ENCODE results near the gene CTDSP2.

Gene CTDSP2

GRCh38 chr12:57806677-57807076, 39.9 kb downstream of the CTDSP2 start:
- no peak for DNase-seq (ENCODE audit: low read depth)
- TF ChIP-seq CTCF (IDR thresholded peaks at IDR 0.05; ENCODE audit: low read length, missing control alignments) = no peak
- H3K4me3 ChIP-seq (replicated peaks; ENCODE audit: low read depth, low read length) = no peak overlapping the region

GRCh38 chr12:57803319-57803893, 43.1 kb downstream of the CTDSP2 start:
- H3K4me3 ChIP-seq (replicated peaks; ENCODE audit: low read depth, low read length) = no peak overlapping the region
- DNase-seq (ENCODE audit: low read depth) = peak; percentile 69
- peak; percentile 85 for TF ChIP-seq CTCF (IDR thresholded peaks at IDR 0.05; ENCODE audit: low read length, missing control alignments)

- H3K4me3 ChIP-seq (replicated peaks; ENCODE audit: low read depth, low read length) = no peak overlapping the region
- no peak for TF ChIP-seq CTCF (IDR thresholded peaks at IDR 0.05; ENCODE audit: low read length, missing control alignments)
- no peak for DNase-seq (ENCODE audit: low read depth)
Measured at GRCh38 chr12:57802607-57803006, 43.9 kb downstream of the CTDSP2 start.

- DNase-seq (ENCODE audit: low read depth) = no peak
- TF ChIP-seq CTCF (IDR thresholded peaks at IDR 0.05; ENCODE audit: low read length, missing control alignments) = no peak
- no peak overlapping the region for H3K4me3 ChIP-seq (replicated peaks; ENCODE audit: low read depth, low read length)
Measured at GRCh38 chr12:57800965-57801364, 45.6 kb downstream of the CTDSP2 start.

GRCh38 chr12:57797933-57798332, 48.6 kb downstream of the CTDSP2 start:
- no peak for DNase-seq (ENCODE audit: low read depth)
- H3K4me3 ChIP-seq (replicated peaks; ENCODE audit: low read depth, low read length) = no peak overlapping the region
- no peak for TF ChIP-seq CTCF (IDR thresholded peaks at IDR 0.05; ENCODE audit: low read length, missing control alignments)

GRCh38 chr12:57796996-57797395, 49.5 kb downstream of the CTDSP2 start:
- no peak for DNase-seq (ENCODE audit: low read depth)
- no peak overlapping the region for H3K4me3 ChIP-seq (replicated peaks; ENCODE audit: low read depth, low read length)
- TF ChIP-seq CTCF (IDR thresholded peaks at IDR 0.05; ENCODE audit: low read length, missing control alignments) = no peak

GRCh38 chr12:57795354-57795753, 51.2 kb downstream of the CTDSP2 start:
- H3K4me3 ChIP-seq (replicated peaks; ENCODE audit: low read depth, low read length) = no peak overlapping the region
- no peak for DNase-seq (ENCODE audit: low read depth)
- no peak for TF ChIP-seq CTCF (IDR thresholded peaks at IDR 0.05; ENCODE audit: low read length, missing control alignments)

All from fibroblast of pulmonary artery (primary cell).